ENCODE measurements around the gene RGS16.

DNA sequence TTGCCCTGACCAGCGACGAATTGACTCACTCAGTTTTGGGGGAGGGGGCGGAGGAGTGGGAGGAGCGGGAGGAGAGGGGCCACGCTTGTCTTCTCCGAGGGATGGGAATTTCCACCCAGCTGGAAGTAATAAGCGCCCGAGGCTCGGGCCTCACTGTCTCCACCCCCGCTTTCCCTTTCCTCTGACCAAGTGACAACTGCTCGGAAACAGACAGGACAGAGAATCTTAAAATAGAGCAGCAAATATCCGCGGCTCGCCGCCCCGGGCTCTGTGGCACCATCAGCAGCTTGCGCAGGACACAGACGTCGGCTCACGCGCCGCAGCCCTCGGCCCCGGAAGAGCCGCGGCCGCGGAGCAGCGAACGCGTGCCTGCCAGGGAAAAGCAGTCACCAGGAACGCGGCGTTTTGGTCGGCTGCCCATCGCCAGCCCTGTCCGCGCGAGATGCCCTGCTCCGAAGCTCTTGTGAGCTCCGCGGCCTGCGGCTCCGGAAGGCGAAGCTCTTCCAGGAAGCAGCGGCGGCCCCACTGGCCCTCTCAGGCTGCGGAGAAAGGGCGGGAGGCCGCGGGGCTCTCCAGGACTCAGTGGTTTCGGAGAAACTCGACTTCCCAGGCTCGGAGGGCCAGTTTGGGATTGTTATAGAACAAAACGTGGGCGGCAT lies 10.7 kb upstream of the RGS16 start:
- TF ChIP-seq, protein P1, sequence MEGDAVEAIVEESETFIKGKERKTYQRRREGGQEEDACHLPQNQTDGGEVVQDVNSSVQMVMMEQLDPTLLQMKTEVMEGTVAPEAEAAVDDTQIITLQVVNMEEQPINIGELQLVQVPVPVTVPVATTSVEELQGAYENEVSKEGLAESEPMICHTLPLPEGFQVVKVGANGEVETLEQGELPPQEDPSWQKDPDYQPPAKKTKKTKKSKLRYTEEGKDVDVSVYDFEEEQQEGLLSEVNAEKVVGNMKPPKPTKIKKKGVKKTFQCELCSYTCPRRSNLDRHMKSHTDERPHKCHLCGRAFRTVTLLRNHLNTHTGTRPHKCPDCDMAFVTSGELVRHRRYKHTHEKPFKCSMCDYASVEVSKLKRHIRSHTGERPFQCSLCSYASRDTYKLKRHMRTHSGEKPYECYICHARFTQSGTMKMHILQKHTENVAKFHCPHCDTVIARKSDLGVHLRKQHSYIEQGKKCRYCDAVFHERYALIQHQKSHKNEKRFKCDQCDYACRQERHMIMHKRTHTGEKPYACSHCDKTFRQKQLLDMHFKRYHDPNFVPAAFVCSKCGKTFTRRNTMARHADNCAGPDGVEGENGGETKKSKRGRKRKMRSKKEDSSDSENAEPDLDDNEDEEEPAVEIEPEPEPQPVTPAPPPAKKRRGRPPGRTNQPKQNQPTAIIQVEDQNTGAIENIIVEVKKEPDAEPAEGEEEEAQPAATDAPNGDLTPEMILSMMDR (IDR thresholded peaks at IDR 0.05), result no peak
- TF ChIP-seq EZH2 (IDR thresholded peaks at IDR 0.05; ENCODE audit: borderline replicate concordance, insufficient read depth, low read depth, low read length, poor library complexity, severe bottlenecking), result no peak
